Fibroblast of skin of scalp (primary cell): ENCODE measurements around the gene PPM1M.
"Not testable (repeated sequence)": the region's sequence is repeated elsewhere in the genome, so short reads cannot be mapped to it uniquely, and the experiment has no call there.

Source experiments
- DNase-seq: peaks from one replicate; pipeline ENCODE4 v3.0.0-alpha.2; 2013

Gene PPM1M

GRCh38 chr3:52247409-52248164 lies 2.0 kb downstream of the PPM1M start:
- no peak for DNase-seq

GRCh38 chr3:52248165-52248541 lies 2.6 kb downstream of the PPM1M start:
- DNase-seq = no peak

GRCh38 chr3:52248816-52249547 lies 3.4 kb downstream of the PPM1M start:
- DNase-seq = no peak

- DNase-seq = no peak
Measured at GRCh38 chr3:52249683-52250082, 4.1 kb downstream of the PPM1M start.

GRCh38 chr3:52250122-52250521 lies 4.6 kb downstream of the PPM1M start:
- no peak for DNase-seq

- DNase-seq = no peak
Measured at GRCh38 chr3:52253314-52254304, 8.1 kb downstream of the PPM1M start.

GRCh38 chr3:52254608-52255007 lies 9.0 kb downstream of the PPM1M start:
- no peak for DNase-seq

GRCh38 chr3:52256159-52256558 lies 10.6 kb downstream of the PPM1M start:
- no peak for DNase-seq

- no peak for DNase-seq
Measured at GRCh38 chr3:52256622-52257021, 11.1 kb downstream of the PPM1M start.

GRCh38 chr3:52257911-52258310 lies 12.4 kb downstream of the PPM1M start:
- DNase-seq = no peak

- no peak for DNase-seq
Measured at GRCh38 chr3:52259035-52259434, 13.5 kb downstream of the PPM1M start.

GRCh38 chr3:52259448-52259847 lies 13.9 kb downstream of the PPM1M start:
- DNase-seq = no peak

GRCh38 chr3:52262447-52262846 lies 16.9 kb downstream of the PPM1M start:
- DNase-seq = no peak

GRCh38 chr3:52265387-52265786 lies 19.8 kb downstream of the PPM1M start:
- DNase-seq = no peak

- no peak for DNase-seq
Measured at GRCh38 chr3:52268036-52268435, 22.5 kb downstream of the PPM1M start.

- DNase-seq = no peak
Measured at GRCh38 chr3:52269776-52270175, 24.2 kb downstream of the PPM1M start.

GRCh38 chr3:52270252-52270754 lies 24.7 kb downstream of the PPM1M start:
- no peak for DNase-seq

- DNase-seq = not testable (repeated sequence)
Measured at GRCh38 chr3:52272172-52272571, 26.6 kb downstream of the PPM1M start.

- DNase-seq = no peak
Measured at GRCh38 chr3:52272831-52273230, 27.3 kb downstream of the PPM1M start.

GRCh38 chr3:52274781-52275180 lies 29.2 kb downstream of the PPM1M start:
- not testable (repeated sequence) for DNase-seq

GRCh38 chr3:52277071-52277964 lies 31.8 kb downstream of the PPM1M start:
- DNase-seq = peak; percentile 54
